ELR (cell line): Measurements from ENCODE around the gene SGPP2.
"Not testable (repeated sequence)": the region's sequence is repeated elsewhere in the genome, so short reads cannot be mapped to it uniquely, and the experiment has no call there.

Experiments
- DNase-seq: peaks from one replicate; pipeline ENCODE4 v3.0.0-alpha.2; 2015; ENCODE audit warnings: low read depth

The SGPP2 gene

DNA sequence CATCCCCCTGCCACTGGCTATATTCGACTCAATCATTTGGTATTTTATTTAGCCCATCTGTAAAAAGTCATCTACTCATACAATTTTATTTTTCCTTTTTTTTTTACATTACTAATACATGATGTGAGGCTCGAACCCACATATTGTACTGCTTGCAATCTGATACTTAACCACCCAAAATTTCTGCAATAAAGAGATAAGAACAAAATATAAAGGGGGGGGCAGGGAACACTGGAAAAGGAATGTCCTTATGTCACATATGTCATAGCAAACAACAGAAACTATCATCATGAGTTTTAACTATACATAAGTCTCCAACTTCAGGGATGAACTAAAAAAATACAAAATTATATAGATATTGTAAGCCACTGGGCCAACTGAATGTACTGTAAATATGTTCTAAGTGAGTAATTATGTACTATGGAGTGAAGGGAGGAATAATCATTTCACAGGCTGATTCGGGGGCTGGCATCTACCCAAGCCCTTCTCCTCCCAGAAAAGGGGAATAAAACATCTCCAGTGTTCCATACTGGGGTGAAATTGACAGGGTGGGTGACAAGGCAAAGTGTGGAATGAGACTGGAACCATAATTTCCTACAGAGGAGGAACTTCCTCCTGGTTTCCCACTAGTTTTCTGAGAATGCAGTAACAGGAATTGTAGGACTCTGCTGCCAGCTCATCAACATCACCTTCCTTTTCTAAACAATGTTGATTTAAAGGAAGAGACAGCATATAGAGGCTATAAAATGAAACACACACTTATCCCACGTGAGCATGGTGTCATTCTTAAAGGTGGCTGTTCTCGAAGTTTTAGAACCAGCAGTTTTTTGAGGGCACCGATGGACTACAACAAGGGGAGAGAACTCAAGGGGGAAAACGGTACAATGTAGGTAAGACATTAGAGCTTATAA is 152.1 kb downstream of the SGPP2 start:
- DNase-seq = peak; percentile 20

- no peak for DNase-seq
Observed at GRCh38 chr2:222577341-222577740, 153.0 kb downstream of the SGPP2 start.

GRCh38 chr2:222582928-222583327 is 158.6 kb downstream of the SGPP2 start:
- peak; percentile 35 for DNase-seq

GRCh38 chr2:222584589-222584988 is 160.2 kb downstream of the SGPP2 start:
- not testable (repeated sequence) for DNase-seq

- no peak for DNase-seq
Observed at GRCh38 chr2:222591661-222592060, 167.3 kb downstream of the SGPP2 start.

GRCh38 chr2:222592176-222592575 is 167.8 kb downstream of the SGPP2 start:
- no peak for DNase-seq

GRCh38 chr2:222594679-222595078 is 170.3 kb downstream of the SGPP2 start:
- peak; percentile 41 for DNase-seq

DNA sequence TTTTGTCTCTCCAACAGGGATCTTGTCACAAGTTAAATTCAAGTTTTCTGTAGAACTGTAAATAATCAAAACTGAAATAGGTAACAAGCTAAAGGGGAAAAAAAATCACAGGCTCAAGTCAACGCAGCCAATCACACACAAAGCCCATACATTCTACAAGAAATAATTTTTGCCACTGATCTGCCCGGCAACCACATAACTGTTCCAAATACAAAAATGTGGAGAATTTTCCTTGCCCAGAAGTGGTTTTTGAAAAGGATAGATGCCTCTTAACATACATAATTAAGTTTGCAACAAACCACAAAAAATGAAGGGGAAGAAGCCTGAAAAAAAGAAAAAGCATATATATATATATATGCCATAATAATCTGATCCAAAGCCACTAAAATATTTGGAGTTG is 171.2 kb downstream of the SGPP2 start:
- DNase-seq = no peak

GRCh38 chr2:222598611-222599010 is 174.3 kb downstream of the SGPP2 start:
- no peak for DNase-seq

GRCh38 chr2:222603501-222603900 is 179.2 kb downstream of the SGPP2 start:
- no peak for DNase-seq

DNA sequence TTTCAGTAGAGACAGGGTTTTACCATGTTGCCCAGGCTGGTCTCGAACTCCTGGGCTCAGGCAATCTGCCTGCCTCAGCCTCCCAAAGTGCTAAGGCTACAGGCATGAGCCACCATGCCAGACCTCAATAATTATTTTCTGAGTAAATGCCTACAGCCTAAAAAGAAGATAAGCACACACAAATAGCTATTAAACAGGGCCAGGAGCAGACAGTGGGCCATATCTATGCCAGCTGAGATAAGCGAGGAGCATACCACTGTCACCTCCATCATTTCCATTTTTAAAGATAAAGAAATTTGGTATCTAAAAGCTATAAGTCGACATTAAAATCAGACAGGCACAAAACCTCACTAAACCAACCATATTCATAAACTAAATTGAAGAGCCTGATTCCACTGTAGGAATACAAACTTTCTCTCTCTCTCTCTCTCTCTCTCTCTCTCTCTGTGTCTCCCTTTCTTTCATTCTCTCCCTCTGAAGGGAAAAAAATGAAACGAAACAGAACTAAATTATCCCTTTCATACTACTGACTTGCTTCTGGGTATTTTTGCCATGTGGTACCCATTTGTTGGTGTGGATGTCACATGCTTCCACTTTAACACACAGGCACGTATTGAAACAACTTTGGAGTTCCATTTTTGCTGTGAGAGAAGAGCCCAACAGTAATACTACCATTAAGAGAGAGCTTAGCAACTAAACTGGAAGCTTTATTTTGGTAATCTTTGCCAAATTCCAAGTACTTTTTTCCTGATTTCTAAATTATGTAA is 180.6 kb downstream of the SGPP2 start:
- DNase-seq = no peak

GRCh38 chr2:222606306-222606705 is 182.0 kb downstream of the SGPP2 start:
- no peak for DNase-seq

DNA sequence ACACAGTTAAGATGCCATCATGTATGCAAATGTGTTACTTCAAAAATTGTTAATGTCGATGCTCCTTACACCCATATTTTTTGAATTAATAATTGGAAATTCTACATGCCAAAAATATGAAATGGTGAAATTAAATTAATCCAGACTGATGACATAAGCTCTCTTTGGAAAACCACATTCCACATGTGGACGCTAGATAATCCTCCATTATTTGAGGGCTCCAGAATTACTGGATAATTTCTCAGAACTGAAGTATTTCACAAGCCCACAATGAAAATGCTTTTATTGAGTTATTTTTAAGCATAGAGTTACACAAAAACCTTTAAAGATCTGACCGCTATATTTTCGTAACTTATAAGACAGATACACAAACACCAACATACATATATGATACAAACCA is 183.7 kb downstream of the SGPP2 start:
- no peak for DNase-seq

DNA sequence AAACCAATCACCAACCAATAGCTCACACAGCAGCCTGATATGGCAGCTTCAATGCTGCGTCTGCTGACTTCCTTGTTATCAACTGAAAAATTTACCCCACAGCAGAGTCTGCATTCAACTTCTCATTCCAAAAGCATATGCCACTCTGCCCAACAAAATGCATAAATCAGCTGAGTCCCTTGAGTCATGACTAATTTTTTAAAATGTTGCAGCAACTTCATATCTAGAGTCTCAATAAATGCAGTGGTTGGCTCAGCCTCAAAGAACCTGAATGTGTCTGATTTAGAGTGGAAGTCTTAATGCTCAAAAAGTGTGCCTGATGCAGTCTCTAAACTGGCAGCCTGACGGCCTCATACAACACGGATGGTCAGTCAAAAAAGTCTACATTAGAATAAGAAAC is 185.0 kb downstream of the SGPP2 start:
- DNase-seq = no peak
